HG03108 (cell line): ENCODE data around the gene FTO.

Experiments used
- ATAC-seq: cut with Tn5 transposase; IDR thresholded peaks from one replicate; pipeline ENCODE4 v1.9.1; 2021; ENCODE audit warnings: moderate library complexity; ENCODE audit not compliant: unreplicated experiment

The FTO gene

DNA sequence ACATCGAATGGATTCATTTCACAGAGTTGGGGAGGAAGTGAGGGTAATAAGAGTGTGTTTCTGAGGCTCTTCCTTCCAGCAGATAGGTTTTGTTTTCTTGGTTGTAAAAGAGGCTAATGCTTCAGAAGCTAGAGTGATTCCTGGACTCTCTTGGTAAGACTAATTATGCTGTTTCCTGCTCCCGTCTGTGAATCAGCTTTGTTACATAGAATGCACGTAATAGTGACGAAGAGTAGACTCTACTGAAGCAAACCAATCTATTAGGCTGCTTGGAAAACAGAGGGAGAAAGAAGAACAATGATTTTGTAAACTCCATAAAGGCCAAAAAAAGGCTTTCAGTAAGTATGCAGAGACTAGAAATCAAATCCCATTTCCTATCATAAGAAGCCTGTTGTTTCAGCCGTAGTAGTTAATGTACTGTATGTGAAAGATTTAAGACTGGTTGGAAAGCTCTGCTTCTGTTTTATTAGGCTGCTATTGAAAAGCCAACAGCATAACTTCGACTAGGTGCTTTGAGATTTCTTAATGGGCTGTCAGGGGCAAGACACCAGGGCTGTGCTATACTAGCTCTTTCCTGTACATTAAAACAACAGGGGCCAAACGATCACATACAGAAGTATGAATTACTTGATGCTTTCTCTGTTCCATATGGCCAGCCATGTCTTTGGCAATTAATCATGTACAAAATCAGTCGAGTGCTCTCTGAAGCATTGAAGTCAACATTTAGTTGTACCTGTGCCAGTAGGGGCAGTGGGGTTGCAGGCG, 219.0 kb downstream of the FTO start:
- ATAC-seq, result no peak

- ATAC-seq, result no peak
Measured at GRCh38 chr16:53924331-53925106, 220.6 kb downstream of the FTO start.

GRCh38 chr16:53925107-53925410, 221.1 kb downstream of the FTO start:
- ATAC-seq, result no peak

DNA sequence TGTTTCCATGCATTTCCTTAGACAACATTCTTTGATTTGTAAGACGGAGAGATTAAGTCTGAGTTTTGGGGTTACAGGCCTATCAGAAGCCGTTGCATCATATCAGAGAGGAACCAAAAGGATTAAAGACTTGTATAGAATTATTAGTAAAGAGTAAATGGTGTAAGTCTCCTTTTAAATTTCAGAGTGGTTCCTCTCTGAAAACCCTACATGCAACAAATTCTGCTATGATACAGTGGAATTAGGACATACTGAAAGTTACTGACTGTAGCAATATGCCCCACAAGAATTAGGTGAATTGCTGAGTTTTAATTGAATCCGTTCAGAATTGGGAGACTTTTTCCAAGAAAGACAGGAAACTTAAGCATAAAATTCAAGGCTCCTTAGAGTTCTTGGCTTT, 221.6 kb downstream of the FTO start:
- no peak for ATAC-seq

DNA sequence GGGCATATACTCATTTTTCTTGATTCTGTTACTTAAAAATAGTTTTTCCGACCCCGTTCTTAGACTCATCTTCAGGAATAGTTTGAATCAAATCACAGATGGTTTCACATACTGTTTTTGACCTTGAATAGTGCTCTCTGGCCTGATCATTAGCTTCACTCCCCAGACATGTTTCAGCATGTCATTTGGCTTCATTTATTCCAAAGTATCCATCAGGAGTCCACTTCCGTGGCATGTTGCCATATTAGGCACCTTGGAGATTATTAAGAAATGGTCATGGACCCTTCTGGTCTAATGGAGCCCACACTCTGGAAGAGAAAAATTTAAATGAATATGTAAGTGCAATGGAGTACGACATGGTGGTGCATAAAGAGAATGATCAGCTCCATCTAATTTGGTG, 222.3 kb downstream of the FTO start:
- ATAC-seq, result no peak

- no peak for ATAC-seq
Measured at GRCh38 chr16:53932975-53933374, 229.0 kb downstream of the FTO start.

DNA sequence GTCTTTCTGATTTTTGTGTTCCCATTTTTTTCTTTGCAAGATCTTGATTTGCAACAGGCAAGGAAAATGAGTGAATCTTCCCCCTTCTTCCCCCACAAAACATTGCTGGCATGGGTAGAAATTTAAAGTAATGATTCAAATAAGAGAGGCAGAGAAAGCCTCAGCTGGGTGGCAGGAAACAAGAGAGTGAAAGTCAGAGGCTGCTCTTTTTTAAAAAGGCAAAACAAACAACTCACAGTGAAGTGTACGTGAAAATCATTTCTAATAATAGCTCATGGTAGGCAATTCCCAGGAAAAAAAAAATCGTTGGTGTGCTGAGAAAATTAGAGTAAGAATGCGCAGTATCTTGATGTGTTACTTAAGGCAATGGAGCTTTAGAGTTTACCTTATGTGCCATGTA, 229.5 kb downstream of the FTO start:
- no peak for ATAC-seq

GRCh38 chr16:53936052-53936451, 232.1 kb downstream of the FTO start:
- no peak for ATAC-seq

DNA sequence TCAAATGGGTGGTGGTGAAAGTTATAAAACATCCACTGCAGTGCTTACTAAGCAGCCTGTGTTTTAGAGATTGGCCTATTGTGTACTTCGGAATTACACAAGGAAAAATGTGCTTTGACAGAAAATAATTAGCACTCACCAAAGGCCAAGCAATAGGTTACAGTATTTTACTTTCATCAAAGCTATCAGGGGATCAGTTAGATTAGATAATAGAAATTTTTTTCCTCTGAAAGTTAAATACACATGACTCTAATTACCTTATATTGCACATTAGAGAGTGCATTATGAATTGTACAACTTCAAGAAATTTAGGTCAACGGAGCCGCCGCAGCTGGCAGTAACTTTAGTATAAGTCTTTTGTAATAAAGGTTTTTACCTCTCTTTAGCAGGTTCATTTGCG, 232.6 kb downstream of the FTO start:
- ATAC-seq, result no peak

- no peak for ATAC-seq
Measured at GRCh38 chr16:53937161-53937880, 233.4 kb downstream of the FTO start.

DNA sequence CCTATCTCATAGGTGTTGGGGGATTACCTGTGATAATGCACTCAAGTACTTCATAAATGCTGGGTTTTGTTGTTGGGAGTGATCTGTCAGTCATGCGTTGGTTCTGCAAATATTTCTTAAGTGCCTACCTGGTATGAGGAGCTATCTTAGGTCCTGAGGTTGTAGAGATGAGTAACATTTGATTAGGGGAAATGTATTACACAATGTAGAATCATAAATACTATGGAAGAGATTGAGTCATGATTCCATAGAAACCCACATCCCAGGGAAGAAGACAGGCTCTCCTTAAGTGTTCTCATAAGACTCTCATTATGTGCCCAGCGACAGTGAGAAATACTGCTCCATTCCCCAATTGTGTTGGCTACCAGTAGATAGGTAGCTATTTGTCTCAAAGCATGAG, 240.1 kb downstream of the FTO start:
- ATAC-seq, result no peak

DNA sequence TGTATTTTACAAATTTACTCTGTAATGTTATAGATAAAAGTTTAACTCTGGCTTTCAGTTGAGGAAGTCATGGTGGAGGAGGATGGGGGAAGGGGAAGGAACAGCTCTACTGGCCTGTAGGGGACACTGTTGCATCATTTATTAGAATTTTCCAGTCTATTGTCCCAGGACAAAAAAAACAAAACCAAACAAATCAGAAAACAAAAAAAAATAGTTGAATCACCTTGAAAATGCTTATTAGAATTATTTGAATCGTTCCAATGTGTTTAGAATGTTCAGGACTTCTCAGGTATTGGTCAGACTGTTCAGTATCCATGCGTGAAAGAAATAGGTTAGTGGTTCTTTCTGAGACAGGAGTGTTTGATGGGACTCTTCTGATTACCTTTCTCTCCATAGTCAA, 242.0 kb downstream of the FTO start:
- no peak for ATAC-seq

DNA sequence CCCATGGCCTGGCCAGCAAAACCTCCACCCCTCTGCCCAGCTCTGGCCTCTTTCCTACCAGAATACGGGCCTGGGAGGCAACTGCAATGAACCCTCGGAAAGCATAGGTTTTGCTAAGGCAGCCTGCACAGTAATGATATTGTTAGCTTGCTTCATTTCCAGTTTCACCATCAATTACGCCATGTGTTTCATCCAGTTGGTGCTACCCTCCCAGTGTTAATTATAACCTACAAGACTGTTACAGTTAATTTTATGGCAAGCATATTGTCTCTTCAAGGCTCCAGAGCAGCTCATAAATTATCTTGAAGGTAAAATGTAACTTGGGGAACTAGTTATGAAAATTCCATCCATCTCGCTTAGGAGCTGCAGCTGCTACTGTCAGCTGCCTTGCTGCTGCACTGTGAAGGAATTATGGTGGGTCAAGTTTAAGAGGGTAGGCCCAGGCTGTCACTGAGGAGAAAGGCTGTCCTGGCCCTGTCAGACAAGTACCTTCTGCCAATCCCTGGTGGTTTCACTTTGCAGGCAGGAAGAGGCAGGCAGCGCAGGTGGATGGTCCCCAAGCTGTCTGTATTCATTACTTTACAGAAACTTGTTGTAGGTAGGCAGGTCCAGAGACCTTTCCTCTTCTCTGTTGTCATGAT, 242.9 kb downstream of the FTO start:
- ATAC-seq, result no peak

GRCh38 chr16:53947642-53948041, 243.7 kb downstream of the FTO start:
- ATAC-seq, result no peak

DNA sequence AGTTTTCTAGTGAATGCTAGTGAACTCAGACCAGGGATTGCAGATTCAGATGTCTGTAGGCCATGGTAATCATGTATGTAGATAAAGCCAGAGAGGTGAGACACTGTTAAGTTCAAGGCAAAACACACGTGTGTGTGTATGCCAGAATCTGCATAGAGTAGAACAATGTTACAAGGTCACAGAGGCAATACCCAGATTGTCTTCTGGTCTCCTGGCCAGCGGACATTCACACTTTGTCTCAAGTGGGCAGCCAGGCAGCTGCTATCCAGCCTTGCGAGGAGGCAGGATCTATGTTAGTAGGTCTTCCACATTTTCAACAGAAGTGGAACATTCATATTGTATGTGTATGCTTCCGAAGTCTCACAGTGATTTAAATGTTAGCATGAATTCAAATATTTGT, 244.4 kb downstream of the FTO start:
- no peak for ATAC-seq

GRCh38 chr16:53948734-53949430, 244.9 kb downstream of the FTO start:
- no peak for ATAC-seq

DNA sequence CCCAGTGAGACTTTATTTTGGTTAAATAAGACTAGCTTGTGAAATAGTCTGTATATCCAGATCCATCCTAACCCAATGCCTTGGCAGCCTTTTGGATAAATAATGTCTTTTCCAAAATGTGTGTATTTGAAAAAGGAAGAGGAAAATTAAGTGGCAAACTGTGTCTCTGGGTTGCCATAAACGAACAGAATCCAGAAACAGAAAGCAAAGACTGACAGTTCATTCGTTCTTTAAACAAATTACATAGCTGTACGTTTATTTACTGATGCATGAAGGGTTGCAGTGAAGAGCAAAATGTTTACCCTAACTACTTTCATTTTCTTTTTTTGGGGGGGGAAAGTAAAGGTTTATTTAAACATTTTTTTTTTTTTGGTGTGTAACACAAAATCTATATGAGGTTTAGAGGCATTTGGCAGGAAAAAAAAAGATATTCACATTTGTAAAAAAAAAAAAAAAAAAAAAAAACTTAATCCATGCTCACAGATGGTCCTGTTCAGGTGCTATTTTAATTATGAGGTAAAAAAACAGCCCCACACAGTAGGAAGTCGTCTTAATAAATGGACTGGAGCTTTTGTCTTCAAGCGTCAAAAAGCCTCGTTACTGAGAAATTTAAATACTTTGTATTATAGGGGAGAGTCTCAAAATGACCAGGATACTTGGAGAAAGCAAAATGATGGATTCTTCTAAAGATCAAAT, 245.9 kb downstream of the FTO start:
- no peak for ATAC-seq

- ATAC-seq, result no peak
Measured at GRCh38 chr16:53950677-53951076, 246.7 kb downstream of the FTO start.

- ATAC-seq, result peak; percentile 40
Measured at GRCh38 chr16:53952215-53953208, 248.6 kb downstream of the FTO start.
